GM19193 (cell line): ENCODE data around the gene CARD10.

Source experiments
- POLR2A ChIP-seq: IDR thresholded peaks from 4 replicates; pipeline ENCODE4 v1.6.1; 2011; ENCODE audit not compliant: insufficient read depth, insufficient read length; ENCODE audit errors: extremely low read depth

The CARD10 gene

GRCh38 chr22:37517826-37518450 lies 1.3 kb downstream of the CARD10 start:
- TF ChIP-seq POLR2A = no peak

GRCh38 chr22:37516456-37516855 lies 2.8 kb downstream of the CARD10 start:
- TF ChIP-seq POLR2A = no peak

- no peak for TF ChIP-seq POLR2A
These were observed 3.3 kb downstream of the CARD10 start for GRCh38 chr22:37515901-37516300.

- no peak for TF ChIP-seq POLR2A
These were observed 4.6 kb downstream of the CARD10 start for GRCh38 chr22:37514526-37515051.

- no peak for TF ChIP-seq POLR2A
These were observed 7.7 kb downstream of the CARD10 start for GRCh38 chr22:37511395-37512104.

GRCh38 chr22:37510091-37510490 lies 9.1 kb downstream of the CARD10 start:
- no peak for TF ChIP-seq POLR2A

GRCh38 chr22:37509059-37509860 lies 10.0 kb downstream of the CARD10 start:
- no peak for TF ChIP-seq POLR2A

GRCh38 chr22:37508431-37508992 lies 10.7 kb downstream of the CARD10 start:
- no peak for TF ChIP-seq POLR2A

- no peak for TF ChIP-seq POLR2A
These were observed 11.5 kb downstream of the CARD10 start for GRCh38 chr22:37507731-37508130.

- TF ChIP-seq POLR2A = no peak
These were observed 13.2 kb downstream of the CARD10 start for GRCh38 chr22:37505989-37506388.

GRCh38 chr22:37505565-37505964 lies 13.7 kb downstream of the CARD10 start:
- no peak for TF ChIP-seq POLR2A

GRCh38 chr22:37504964-37505363 lies 14.3 kb downstream of the CARD10 start:
- TF ChIP-seq POLR2A = no peak

- no peak for TF ChIP-seq POLR2A
These were observed 15.4 kb downstream of the CARD10 start for GRCh38 chr22:37503850-37504249.

GRCh38 chr22:37503183-37503683 lies 16.0 kb downstream of the CARD10 start:
- no peak for TF ChIP-seq POLR2A
